ENCODE measurements around the gene SF3B6. TPM values are rescaled to one million over a fixed set of nuclear protein-coding genes. Genes with fewer than 3 reads are reported as not detected.
"Not testable (repeated sequence)": the region's sequence is repeated elsewhere in the genome, so short reads cannot be mapped to it uniquely, and the experiment has no call there.

The SF3B6 gene, protein sequence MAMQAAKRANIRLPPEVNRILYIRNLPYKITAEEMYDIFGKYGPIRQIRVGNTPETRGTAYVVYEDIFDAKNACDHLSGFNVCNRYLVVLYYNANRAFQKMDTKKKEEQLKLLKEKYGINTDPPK
- polyA plus RNA-seq (ENCODE audit: insufficient read length in 4 of 4), result 100 to 1,000 TPM; 127 to 171 (median 153) TPM

- DNase-seq (ENCODE audit: low read depth in 4 of 4, low spot score in 2 of 4), result peak; percentile 92 to 98 (median 98)
These were observed at the start of gene SF3B6 for GRCh38 chr2:24075915-24076848. Gene SF3B6, minus strand, starts transcription at chr2:24076326. Its CDS starts 97 bp downstream, at chr2:24076229.

DNA sequence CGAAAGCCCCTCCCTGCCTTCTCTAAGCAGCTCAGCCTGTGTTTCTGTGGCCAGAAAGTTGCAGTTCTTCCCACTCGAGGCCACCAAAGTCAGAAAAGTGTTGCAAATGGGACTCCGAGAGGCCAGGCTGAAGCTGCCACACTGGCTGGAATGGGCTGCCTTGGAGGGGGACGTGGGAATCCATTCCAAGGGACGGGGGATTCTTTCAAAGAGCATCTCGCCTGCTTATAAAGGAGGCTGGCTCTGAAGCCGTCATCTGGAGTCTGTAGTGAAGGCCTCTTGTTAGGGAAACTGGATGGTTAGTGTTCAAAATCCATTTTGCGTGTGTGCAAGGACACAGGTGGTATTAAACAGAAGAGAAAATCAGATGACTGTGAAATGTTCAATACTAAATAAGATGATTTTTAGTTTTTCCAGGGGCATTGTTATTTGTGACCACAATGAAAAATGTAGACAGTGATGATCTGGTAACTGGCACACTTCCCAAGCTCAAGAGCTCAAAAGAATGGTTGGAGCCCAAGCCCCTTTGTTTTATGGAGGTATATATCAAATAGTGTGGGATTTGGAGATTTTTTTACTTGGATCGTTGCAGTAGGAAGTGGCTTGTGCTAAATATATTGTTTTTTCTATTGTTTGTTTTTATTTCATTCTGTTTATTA, 47.9 kb upstream of the SF3B6 start:
- peak in 2 of 4 donors; percentile 44 to 63 for DNase-seq (ENCODE audit: low read depth in 4 of 4, low spot score in 2 of 4)

DNA sequence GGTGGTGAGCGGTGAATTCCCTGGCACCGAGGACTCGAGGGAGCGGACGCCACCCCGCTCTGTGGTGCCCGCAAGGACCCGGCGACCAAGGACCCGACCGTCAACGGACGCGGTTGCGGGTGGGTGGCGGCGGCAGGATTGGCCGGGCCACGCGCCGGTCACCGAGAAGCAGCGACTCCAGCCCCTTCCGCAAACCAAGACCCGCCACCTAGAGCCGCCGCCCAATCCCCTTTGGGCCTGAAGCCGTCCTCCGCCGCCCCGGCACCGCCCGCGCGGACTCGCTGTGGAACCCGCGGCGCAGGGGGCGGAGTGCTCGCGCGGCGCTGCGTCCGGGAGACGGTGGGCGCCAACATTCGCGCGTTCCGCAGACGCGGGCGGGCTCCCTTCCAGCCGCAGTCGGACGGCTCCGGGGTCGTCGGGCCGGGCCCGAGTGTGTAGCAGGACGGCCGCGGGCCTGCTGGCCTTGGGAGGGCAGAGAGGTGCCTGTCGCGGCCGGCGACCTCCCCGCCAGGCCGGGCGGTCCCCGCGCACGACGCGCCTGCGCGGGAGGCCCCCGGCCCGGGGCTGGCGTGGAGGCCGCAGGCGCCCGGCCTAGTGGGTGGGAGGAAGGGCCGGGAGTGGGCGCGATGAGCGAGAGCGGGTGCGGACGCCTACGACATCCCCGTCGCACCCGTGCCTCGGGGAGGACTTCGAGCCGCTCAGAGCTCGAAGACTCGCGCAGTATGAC, 47.2 kb upstream of the SF3B6 start, which contains the start of the genes FAM228B and PFN4:
TSS of gene FAM228B (plus strand) at position 275 of the 727 bp plus-strand sequence. CDS start 893 bp downstream, outside the sequence.
TSS of gene PFN4 (minus strand) at position 140 of the 727 bp plus-strand sequence. CDS start 799 bp downstream, outside the sequence.
- peak; percentile 41 to 79 (median 72) for DNase-seq (ENCODE audit: low read depth in 4 of 4, low spot score in 2 of 4)

- peak in 1 of 4 donors; percentile 31 for DNase-seq (ENCODE audit: low read depth in 4 of 4, low spot score in 2 of 4)
These were observed 46.5 kb upstream of the SF3B6 start for GRCh38 chr2:24122366-24123194.

- DNase-seq (ENCODE audit: low read depth in 4 of 4, low spot score in 2 of 4), result no peak
These were observed 45.3 kb upstream of the SF3B6 start for GRCh38 chr2:24121469-24121868.

- DNase-seq (ENCODE audit: low read depth in 4 of 4, low spot score in 2 of 4), result no peak
These were observed 44.9 kb upstream of the SF3B6 start for GRCh38 chr2:24121066-24121465.

- DNase-seq (ENCODE audit: low read depth in 4 of 4, low spot score in 2 of 4), result no peak
These were observed 41.8 kb upstream of the SF3B6 start for GRCh38 chr2:24117902-24118301.

DNA sequence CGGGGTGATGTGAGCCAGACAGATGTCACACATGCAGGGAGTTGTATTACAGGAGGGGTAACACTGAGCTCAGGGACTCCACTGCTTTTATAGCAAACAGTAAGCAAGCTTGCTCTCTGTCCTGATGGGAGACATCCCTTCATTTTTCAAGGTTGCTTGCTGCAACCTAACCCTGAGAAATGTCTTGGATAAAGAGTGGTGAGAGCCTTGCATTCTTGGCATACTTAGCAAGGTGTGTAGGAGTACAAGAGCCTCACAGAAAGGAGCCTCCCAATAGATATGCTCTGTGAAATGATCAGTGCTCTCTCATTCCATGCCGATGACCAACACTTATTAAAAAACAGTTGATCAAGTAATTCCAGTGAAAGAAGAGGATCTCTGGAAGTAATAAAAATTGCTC, 38.9 kb upstream of the SF3B6 start:
- no peak for DNase-seq (ENCODE audit: low read depth in 4 of 4, low spot score in 2 of 4)

DNA sequence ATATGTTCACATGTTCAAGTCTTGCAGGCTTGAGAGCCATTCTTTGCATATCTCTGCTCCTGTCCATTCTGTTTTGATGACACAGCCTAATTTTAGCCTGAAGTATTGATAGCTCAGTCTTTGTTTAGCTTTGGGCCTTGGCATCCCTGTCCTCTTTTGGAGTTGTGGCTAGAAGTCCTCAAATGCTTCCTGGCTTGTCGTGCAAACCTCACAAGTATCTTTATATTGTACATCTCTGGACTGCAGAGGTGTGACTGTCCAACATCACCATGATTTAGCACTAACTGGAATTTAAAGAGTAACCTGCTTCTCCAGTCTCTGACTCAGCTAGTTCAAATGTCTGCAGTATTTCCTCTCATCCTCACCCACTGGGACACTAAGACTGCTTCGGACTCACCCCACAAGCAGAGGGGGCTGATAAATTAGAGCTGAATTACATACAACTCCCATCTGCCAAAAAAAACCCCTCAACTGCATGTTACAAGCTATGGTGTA, 35.3 kb upstream of the SF3B6 start:
- no peak for DNase-seq (ENCODE audit: low read depth in 4 of 4, low spot score in 2 of 4)

DNA sequence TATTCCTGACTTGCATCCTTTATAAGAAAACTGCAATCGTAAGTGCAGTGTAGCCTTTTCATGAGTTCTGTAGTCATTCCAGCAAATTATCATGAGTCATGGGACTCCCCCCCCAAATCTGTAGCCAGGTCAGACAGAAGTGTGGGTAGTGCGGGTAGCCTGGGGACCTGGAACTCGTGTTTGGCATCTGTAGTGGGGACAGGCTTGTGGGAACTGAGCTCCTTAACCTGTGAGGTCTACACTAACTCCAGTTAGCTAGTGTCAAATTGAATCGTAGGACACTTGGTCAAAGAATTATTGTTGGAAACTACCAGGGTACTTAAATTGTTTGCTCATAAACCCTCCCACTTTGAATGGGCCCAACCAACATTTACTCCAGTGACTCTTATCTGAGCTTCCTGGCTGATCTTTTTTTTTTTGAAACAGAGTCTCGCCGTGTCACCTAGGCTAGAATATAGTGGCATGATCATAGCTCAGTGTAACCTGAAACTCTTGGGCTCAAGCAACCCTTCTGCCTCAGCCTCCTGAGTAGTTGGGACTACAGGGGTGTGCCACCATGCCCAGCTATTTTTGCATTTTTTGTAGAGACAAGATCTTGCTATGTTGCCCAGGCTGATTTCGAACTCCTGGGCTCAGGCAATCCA, 34.7 kb upstream of the SF3B6 start:
- DNase-seq (ENCODE audit: low read depth in 4 of 4, low spot score in 2 of 4), result no peak

GRCh38 chr2:24109431-24109830, 33.3 kb upstream of the SF3B6 start:
- DNase-seq (ENCODE audit: low read depth in 4 of 4, low spot score in 2 of 4), result not testable (repeated sequence)

GRCh38 chr2:24107336-24107735, 31.2 kb upstream of the SF3B6 start:
- DNase-seq (ENCODE audit: low read depth in 4 of 4, low spot score in 2 of 4), result no peak

- no peak for DNase-seq (ENCODE audit: low read depth in 4 of 4, low spot score in 2 of 4)
These were observed 30.7 kb upstream of the SF3B6 start for GRCh38 chr2:24106786-24107185.

- DNase-seq (ENCODE audit: low read depth in 4 of 4, low spot score in 2 of 4), result no peak
These were observed 29.7 kb upstream of the SF3B6 start for GRCh38 chr2:24105816-24106215.

GRCh38 chr2:24104906-24105305, 28.8 kb upstream of the SF3B6 start:
- no peak for DNase-seq (ENCODE audit: low read depth in 4 of 4, low spot score in 2 of 4)

DNA sequence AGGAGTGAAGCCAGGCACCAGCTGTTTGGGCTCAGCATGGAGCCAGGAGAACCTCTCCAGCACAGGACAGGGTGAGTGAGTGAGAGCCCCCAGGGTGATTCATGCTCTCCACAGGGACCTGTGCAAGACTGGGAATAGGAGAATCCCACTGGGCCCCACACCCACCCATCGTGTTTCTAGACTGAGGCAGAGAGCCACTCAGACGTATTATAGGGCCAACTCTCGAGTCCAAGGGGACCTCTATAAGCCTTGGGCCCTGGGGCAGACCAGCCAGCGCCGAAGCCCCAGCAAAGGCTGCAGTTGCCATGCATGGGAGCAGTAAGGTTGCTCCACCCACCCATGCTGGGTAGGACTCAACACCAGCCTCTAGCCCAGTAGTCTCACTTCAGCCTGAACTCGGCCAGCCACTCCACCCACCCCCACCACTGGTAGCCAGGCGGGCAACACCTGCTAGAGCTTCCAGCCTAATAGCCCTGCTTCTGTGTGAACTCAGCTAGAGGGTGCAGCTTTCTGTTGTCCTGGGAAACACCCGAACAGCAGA, 28.1 kb upstream of the SF3B6 start:
- DNase-seq (ENCODE audit: low read depth in 4 of 4, low spot score in 2 of 4), result no peak

- DNase-seq (ENCODE audit: low read depth in 4 of 4, low spot score in 2 of 4), result no peak
These were observed 26.6 kb upstream of the SF3B6 start for GRCh38 chr2:24102677-24103076.

- no peak for DNase-seq (ENCODE audit: low read depth in 4 of 4, low spot score in 2 of 4)
These were observed 25.9 kb upstream of the SF3B6 start for GRCh38 chr2:24101992-24102391.

GRCh38 chr2:24100732-24101131, 24.6 kb upstream of the SF3B6 start:
- not testable (repeated sequence) for DNase-seq (ENCODE audit: low read depth in 4 of 4, low spot score in 2 of 4)

Measured in left renal cortex interstitium (tissue), 4 donors.